OCI-LY1 (cell line): ENCODE measurements around the gene RNF217.

Experiments used
- CTCF ChIP-seq: fragments of 200-600 bp; sonication (generic), shearing (Covaris generic); IDR thresholded peaks from 2 replicates; pipeline ENCODE4 v1.5.1; 2017; ENCODE audit warnings: mild to moderate bottlenecking, antibody characterized with exemption, low read length, moderate library complexity, mixed read lengths
- EZH2 ChIP-seq: fragments of 200-600 bp; sonication (generic), shearing (Covaris generic); IDR thresholded peaks from 2 replicates; pipeline ENCODE4 v1.8.0; 2017; ENCODE audit warnings: borderline replicate concordance, mixed run types, mild to moderate bottlenecking, antibody characterized with exemption, low read length, moderate library complexity, mixed read lengths

DNA sequence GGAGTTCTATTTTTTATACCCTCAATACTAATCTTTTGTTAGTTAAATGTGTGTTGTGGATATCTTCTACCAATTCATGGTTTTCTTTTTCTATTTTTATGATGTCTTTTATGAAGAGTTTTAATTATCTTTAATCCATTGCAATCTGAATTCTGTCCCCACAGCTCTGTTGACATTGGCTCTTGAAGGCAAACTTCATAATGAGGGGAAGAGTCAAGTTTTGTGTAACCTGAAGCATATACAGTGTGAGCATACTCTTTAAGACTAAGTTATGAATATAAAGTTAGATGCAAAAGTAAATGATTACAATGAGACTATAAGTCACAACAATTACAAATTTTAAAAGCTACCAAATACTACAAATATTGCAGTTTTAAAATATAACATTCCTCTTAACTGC lies 34.2 kb downstream of the RNF217 start:
- TF ChIP-seq CTCF (no peak), EZH2 (no peak)
